Testis (tissue), 3 donors: Measurements from ENCODE around the gene FOXK1. TPM values are rescaled to one million over a fixed set of nuclear protein-coding genes. Genes with fewer than 3 reads are reported as not detected.

Source experiments
- DNase-seq: peaks from one replicate; pipeline ENCODE4 v3.0.0-alpha.2; 2019
- H3K27ac ChIP-seq, 2 donors: fragments of 200-600 bp; sonication (generic); one replicate each; pipeline ENCODE4 v1.5.1; 2019
- H3K27me3 ChIP-seq: fragments of 200-600 bp; sonication (generic); one replicate; pipeline ENCODE4 v1.5.1; 2019
- H3K36me3 ChIP-seq: fragments of 200-600 bp; sonication (generic); one replicate; pipeline ENCODE4 v1.5.1; 2017; ENCODE audit warnings: low read depth; ENCODE audit errors: missing control alignments
- H3K4me1 ChIP-seq: fragments of 200-600 bp; sonication (generic); one replicate; pipeline ENCODE4 v1.5.1; 2019
- H3K4me3 ChIP-seq, 2 donors: fragments of 200-600 bp; sonication (generic); one replicate each; pipeline ENCODE4 v1.5.1; 2017 to 2019
- H3K9me3 ChIP-seq: fragments of 200-600 bp; sonication (generic); one replicate; pipeline ENCODE4 v1.5.1; 2017
- CTCF ChIP-seq, 3 experiments: fragments of 450-650 bp in 2 of 3; fragments of 200-600 bp in 1 of 3; sonication (generic) in 1 of 3; IDR thresholded peaks; one replicate each; pipeline ENCODE4 v1.5.1; 2016 to 2019; ENCODE audit warnings: antibody characterized with exemption in 3 of 3, mild to moderate bottlenecking in 2 of 3, moderate library complexity in 1 of 3
- POLR2A ChIP-seq: fragments of 450-650 bp; IDR thresholded peaks from one replicate; pipeline ENCODE4 v1.6.1; 2017; ENCODE audit warnings: antibody characterized with exemption, mild to moderate bottlenecking, moderate library complexity
- WGBS, 2 donors: methylation state at CpG; one replicate each; pipeline ENCODE4 v1.1.5; 2018; 5-methylcytosine and 5-hydroxymethylcytosine counted together
- intact Hi-C: fragments of 100-400 bp; cut with DNase I; formaldehyde crosslinking; loops from one replicate; pipeline ENCODE4 v1.15.1; 2023; ENCODE audit warnings: low total_unique reads
- polyA plus RNA-seq: library from polyadenylated mRNA; stranded (reverse); fragments of 350-450 nt; fragmentation: Illumina TruSeq; extraction: RNeasy Lipid Tissue Mini Kit (QIAGEN cat#74804); gene quantifications from one replicate; pipeline ENCODE4 v1.2.3, GENCODE V29; 2014; ENCODE audit warnings: low read depth, low replicate concordance; ENCODE audit not compliant: insufficient read depth
- total RNA-seq, 2 donors: library from RNA; depleted of rRNA; stranded (reverse); fragments of >200 nt; gene quantifications; one replicate each; pipeline ENCODE4 v1.2.3, GENCODE V29; 2016

The FOXK1 gene
- total and polyA plus RNA-seq, 3 donors from 2014 or later = 21.9 to 65.2 (median 56.7) TPM

GRCh38 chr7:4796453-4796852 lies 114.4 kb downstream of the FOXK1 start:
- no peak for DNase-seq
- 88 to 95% methylated on average over 9 of the region's 9 CpGs for WGBS, 2 donors
- intact Hi-C loops = loop anchor here (10.0 kb wide), 1 partner anchor 288 kb away; no protein-coding TSS in a partner anchor
- peaks cover 9% of the 10 kb centered on the region for H3K4me1 ChIP-seq
- no peaks in the 10 kb centered on the region for H3K36me3 ChIP-seq
- TF ChIP-seq CTCF (IDR thresholded peaks at IDR 0.05) (no peak), POLR2A (no peak)
- H3K27me3 ChIP-seq = no peaks in the 10 kb centered on the region
- no peak overlapping the region for H3K27ac ChIP-seq
- no peaks in the 10 kb centered on the region for H3K9me3 ChIP-seq
- no peak overlapping the region for H3K4me3 ChIP-seq

GRCh38 chr7:4797858-4798705 lies 116.0 kb downstream of the FOXK1 start:
- intact Hi-C loops = loop anchor here (10.0 kb wide), 1 partner anchor 287 kb away; no protein-coding TSS in a partner anchor
- 43 to 51% methylated on average over 29 to 37 of the region's 37 CpGs for WGBS, 2 donors
- no peak for TF ChIP-seq POLR2A
- TF ChIP-seq CTCF (IDR thresholded peaks at IDR 0.05) = peak; percentile 61 to 85 (median 72)
- Histone ChIP-seq H3K9me3 (no peaks in the 10 kb centered on the region), H3K4me3 (no peak overlapping the region), H3K4me1 (peaks cover 4% of the 10 kb centered on the region), H3K36me3 (no peaks in the 10 kb centered on the region), H3K27me3 (no peaks in the 10 kb centered on the region), H3K27ac (no peak overlapping the region)
- DNase-seq = peak; percentile 44

- WGBS, 2 donors = 90 to 95% methylated on average over 13 to 15 of the region's 15 CpGs
- Histone ChIP-seq H3K4me3 (no peak overlapping the region), H3K36me3 (no peaks in the 10 kb centered on the region), H3K27ac (no peak overlapping the region), H3K4me1 (peaks cover 2% of the 10 kb centered on the region), H3K9me3 (no peaks in the 10 kb centered on the region), H3K27me3 (no peaks in the 10 kb centered on the region)
- DNase-seq = no peak
- TF ChIP-seq POLR2A = no peak
- TF ChIP-seq CTCF (IDR thresholded peaks at IDR 0.05) = no peak
- intact Hi-C loops = loop anchor here (10.0 kb wide), 1 partner anchor 286 kb away; no protein-coding TSS in a partner anchor
Measured at GRCh38 chr7:4798706-4799235, 116.7 kb downstream of the FOXK1 start.

GRCh38 chr7:4799508-4800268 lies 117.6 kb downstream of the FOXK1 start:
- TF ChIP-seq CTCF (IDR thresholded peaks at IDR 0.05) = no peak
- no peak for TF ChIP-seq POLR2A
- intact Hi-C loops = loop anchor here (10.0 kb wide), 2 partner anchors 85 to 285 kb away; partner anchors contain the start of gene RADIL
- peaks cover 2% of the 10 kb centered on the region for H3K4me1 ChIP-seq
- no peak for DNase-seq
- no peaks in the 10 kb centered on the region for H3K36me3 ChIP-seq
- no peaks in the 10 kb centered on the region for H3K27me3 ChIP-seq
- 80% methylated on average over 34 of the region's 39 CpGs; no CpG with 5 or more reads in 1 of the 2 donors for WGBS, 2 donors
- H3K4me3 ChIP-seq = no peak overlapping the region
- H3K9me3 ChIP-seq = no peaks in the 10 kb centered on the region
- H3K27ac ChIP-seq = no peak overlapping the region
